Body of pancreas (tissue), 4 donors: ENCODE measurements around the gene ADCY3. TPM values are rescaled to one million over a fixed set of nuclear protein-coding genes. Genes with fewer than 3 reads are reported as not detected.
A peak's percentile ranks its signal among the peaks of the same experiment; 100 is the strongest.

Experiments used
- ATAC-seq: fragments of 150-250 bp; one replicate; pipeline ENCODE4 v1.9.1; 2016
- DNase-seq, 4 donors: peaks; one replicate each; pipeline ENCODE4 v3.0.0-alpha.2; 2019
- H3K27ac ChIP-seq, 4 donors: fragments of 200-600 bp; sonication (generic); 1 replicate in 3 of 4; 2 replicates in 1 of 4; pipeline versions ENCODE4 v1.5.1 to v1.6.1; 2016 to 2019; ENCODE audit warnings: mild to moderate bottlenecking in 1 of 4, mixed read lengths in 1 of 4, moderate library complexity in 1 of 4
- H3K27me3 ChIP-seq, 2 donors: fragments of 200-600 bp; sonication (generic); one replicate each; pipeline ENCODE4 v1.6.0; 2016; ENCODE audit warnings: mild to moderate bottlenecking in 1 of 2
- H3K36me3 ChIP-seq, 2 donors: fragments of 200-600 bp; sonication (generic); replicated peaks in 1 of 2; 2 replicates each; pipeline ENCODE4 v1.5.1; 2016; ENCODE audit warnings: low read depth in 2 of 2; ENCODE audit not compliant: insufficient read depth in 1 of 2
- H3K4me1 ChIP-seq: fragments of 200-600 bp; sonication (generic); one replicate; pipeline ENCODE4 v1.6.0; 2016
- H3K4me3 ChIP-seq, 2 donors: fragments of 200-600 bp; sonication (generic); 1 replicate in 1 of 2; 2 replicates in 1 of 2; pipeline ENCODE4 v1.5.1; 2016 to 2019
- H3K9me3 ChIP-seq, 3 donors: fragments of 200-600 bp; sonication (generic); 1 replicate in 2 of 3; 2 replicates in 1 of 3; pipeline ENCODE4 v1.5.1; 2016
- CTCF ChIP-seq, 7 experiments: fragments of 450-650 bp in 4 of 7; fragments of 200-600 bp in 3 of 7; sonication (generic) in 3 of 7; IDR thresholded peaks; one replicate each; pipeline ENCODE4 v1.5.1; 2016 to 2019; ENCODE audit warnings: antibody characterized with exemption in 7 of 7
- POLR2A ChIP-seq, 3 donors: fragments of 450-650 bp; IDR thresholded peaks; one replicate each; pipeline ENCODE4 v1.6.1; 2016; ENCODE audit warnings: antibody characterized with exemption in 3 of 3, mild to moderate bottlenecking in 2 of 3
- WGBS, 2 donors: methylation state at CpG; one replicate each; pipeline ENCODE4 v1.1.5; 2017; 5-methylcytosine and 5-hydroxymethylcytosine counted together
- intact Hi-C: fragments of 100-400 bp; cut with DNase I; formaldehyde crosslinking; loops from one replicate; pipeline ENCODE4 v1.15.1; 2023
- total RNA-seq, 2 donors: library from RNA; depleted of rRNA; stranded (reverse); fragments of >200 nt; gene quantifications; one replicate each; pipeline ENCODE4 v1.1.0, GENCODE V29; 2016

Gene ADCY3
- 10 to 100 TPM; 17.1 to 63.9 TPM for total RNA-seq

DNA sequence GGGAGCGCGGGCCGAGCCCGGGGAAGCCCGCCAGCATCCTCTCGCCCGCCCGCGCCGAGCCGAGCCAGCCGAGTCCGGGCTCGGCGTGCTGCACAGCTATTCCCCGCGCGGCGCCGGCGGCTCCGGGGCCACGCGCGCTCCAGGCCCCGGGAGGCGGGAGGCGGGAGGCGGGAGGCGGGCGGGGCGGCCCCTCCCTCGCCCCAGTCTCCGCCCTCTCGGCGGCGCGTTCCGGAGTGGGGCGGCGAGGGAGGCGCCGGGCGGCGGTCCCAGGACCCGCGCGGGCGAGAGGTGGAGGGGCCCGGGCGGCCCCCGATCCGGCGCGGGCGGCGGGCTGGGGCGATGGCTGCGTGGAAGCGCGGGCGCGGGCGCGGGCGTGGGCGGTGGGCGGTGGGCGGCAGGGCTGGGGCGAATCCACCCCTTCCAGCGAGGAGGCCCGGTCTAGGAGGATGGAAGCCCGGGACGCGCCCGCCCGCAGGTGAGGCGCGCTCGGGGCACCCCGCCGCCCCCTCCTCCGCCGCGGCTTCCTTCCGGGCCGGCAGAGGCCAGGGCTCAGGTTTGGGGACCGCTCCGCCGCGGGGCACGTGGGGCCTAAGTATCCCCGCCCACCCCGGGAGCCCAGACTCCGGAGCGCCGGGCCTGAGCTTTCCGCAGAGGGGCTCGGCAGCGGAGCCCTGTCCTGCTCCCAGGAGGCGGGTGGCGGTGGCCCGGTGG lies at the start of gene ADCY3:
Gene ADCY3 (minus strand): TSS at position 140 of the 711 bp plus-strand sequence. CDS start 1,250 bp downstream, outside the sequence.
- intact Hi-C loops: no loop called here
- Histone ChIP-seq H3K9me3 (no peaks in the 10 kb centered on the region), H3K27ac (peak within 1 kb of the TSS in 2 of 4 donors; percentile 4 to 30), H3K4me1 (peaks cover 13% of the 10 kb centered on the region), H3K4me3 (peak within 1 kb of the TSS in 1 of 2 donors; percentile 33), H3K36me3 (no peaks in the 10 kb centered on the region), H3K27me3 (no peaks in the 10 kb centered on the region)
- WGBS, 2 donors: 1% methylated on average over 56 of the region's 103 CpGs; no CpG with 5 or more reads in 1 of the 2 donors
- TF ChIP-seq POLR2A (IDR thresholded peaks at IDR 0.05): no peak
- TF ChIP-seq CTCF (IDR thresholded peaks at IDR 0.05): no peak
- ATAC-seq (peak; percentile 67), DNase-seq (peak; percentile 29 to 53 (median 36))

GRCh38 chr2:24969784-24970183 lies 49.7 kb upstream of the ADCY3 start:
- ATAC-seq (no peak), DNase-seq (no peak)
- no peak overlapping the region for H3K27ac ChIP-seq
- TF ChIP-seq CTCF (IDR thresholded peaks at IDR 0.05) (no peak), POLR2A (IDR thresholded peaks at IDR 0.05) (no peak)
- intact Hi-C loops: no loop called here
- no peaks in the 10 kb centered on the region for H3K36me3 ChIP-seq
- no peaks in the 10 kb centered on the region for H3K9me3 ChIP-seq
- no peaks in the 10 kb centered on the region for H3K27me3 ChIP-seq
- no peak overlapping the region for H3K4me3 ChIP-seq
- WGBS, 2 donors: 44 to 60% methylated on average over 1 of the region's 1 CpG
- H3K4me1 ChIP-seq: peaks cover 16% of the 10 kb centered on the region

GRCh38 chr2:24961903-24962302 lies 41.9 kb upstream of the ADCY3 start:
- Histone ChIP-seq H3K4me3 (no peak overlapping the region), H3K4me1 (no peaks in the 10 kb centered on the region), H3K27ac (no peak overlapping the region), H3K9me3 (no peaks in the 10 kb centered on the region), H3K36me3 (peaks cover 0 to 2% of the 10 kb centered on the region in 2 donors), H3K27me3 (no peaks in the 10 kb centered on the region)
- intact Hi-C loops: no loop called here
- WGBS, 2 donors: 89 to 94% methylated on average over 1 of the region's 1 CpG
- ATAC-seq (no peak), DNase-seq (no peak)
- no peak for TF ChIP-seq POLR2A (IDR thresholded peaks at IDR 0.05)
- TF ChIP-seq CTCF (IDR thresholded peaks at IDR 0.05): no peak

DNA sequence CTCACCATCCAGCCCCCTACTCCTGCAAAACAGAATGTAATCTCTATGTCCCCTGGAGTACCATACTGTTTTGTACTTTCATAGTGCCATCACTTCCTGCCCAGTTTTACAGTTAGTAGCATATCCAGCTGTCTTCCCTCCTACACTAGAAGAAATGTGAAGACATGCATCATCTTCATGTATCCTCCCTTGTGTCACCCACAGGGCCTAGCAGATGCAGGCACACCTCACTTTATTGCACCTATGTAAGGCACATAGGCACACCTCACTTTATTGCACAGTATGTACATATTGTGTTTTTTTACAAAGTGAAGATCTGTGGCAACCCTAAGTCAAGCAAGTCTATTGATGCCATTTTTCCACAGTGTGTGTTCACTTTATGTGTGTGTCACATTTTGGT lies 39.7 kb upstream of the ADCY3 start:
- no peaks in the 10 kb centered on the region for H3K4me1 ChIP-seq
- H3K36me3 ChIP-seq: peaks cover 8 to 19% of the 10 kb centered on the region in 2 donors
- intact Hi-C loops: no loop called here
- ATAC-seq (no peak), DNase-seq (no peak)
- H3K27ac ChIP-seq: no peak overlapping the region
- H3K27me3 ChIP-seq: no peaks in the 10 kb centered on the region
- no peak overlapping the region for H3K4me3 ChIP-seq
- H3K9me3 ChIP-seq: no peaks in the 10 kb centered on the region
- TF ChIP-seq POLR2A (IDR thresholded peaks at IDR 0.05) (no peak), CTCF (IDR thresholded peaks at IDR 0.05) (no peak)

- Histone ChIP-seq H3K27me3 (no peaks in the 10 kb centered on the region), H3K4me3 (no peak overlapping the region), H3K36me3 (peaks cover 8 to 19% of the 10 kb centered on the region in 2 donors), H3K4me1 (no peaks in the 10 kb centered on the region), H3K9me3 (no peaks in the 10 kb centered on the region), H3K27ac (no peak overlapping the region)
- ATAC-seq: no peak
- no peak for DNase-seq
- no peak for TF ChIP-seq CTCF (IDR thresholded peaks at IDR 0.05)
- no peak for TF ChIP-seq POLR2A (IDR thresholded peaks at IDR 0.05)
- 94 to 98% methylated on average over 3 of the region's 3 CpGs for WGBS, 2 donors
- intact Hi-C loops: no loop called here
These were observed 38.4 kb upstream of the ADCY3 start for GRCh38 chr2:24958411-24958935.
